ENCODE measurements around the gene GRM5.

The GRM5 gene

GRCh38 chr11:88508759-88509581, 556.8 kb downstream of the GRM5 start:
- Histone ChIP-seq H3K9me3 (ENCODE audit: control extremely low read depth in 1 of 5, control insufficient read depth in 4 of 5, insufficient read depth in 2 of 5, low read depth in 1 of 5, low read length in 4 of 5) (no peaks in the 10 kb centered on the region), H3K4me3 (ENCODE audit: control insufficient read depth in 1 of 7, extremely low read depth in 1 of 7, insufficient read depth in 4 of 7, low read depth in 2 of 7, low read length in 6 of 7) (peak overlapping the region; percentile 15 to 66 (median 55)), H3K27ac (ENCODE audit: insufficient read depth in 1 of 2, low read depth in 1 of 2, low read length in 2 of 2, poor library complexity in 1 of 2, severe bottlenecking in 2 of 2) (no peak overlapping the region), H3K4me1 (ENCODE audit: control extremely low read depth in 1 of 4, control insufficient read depth in 4 of 4, insufficient read depth in 4 of 4, low read length in 3 of 4) (peaks cover 0 to 14% (median 13%) of the 10 kb centered on the region in 4 experiments), H3K36me3 (ENCODE audit: control insufficient read depth in 4 of 4, insufficient read depth in 4 of 4, low read length in 3 of 4) (no peaks in the 10 kb centered on the region), H3K27me3 (replicated peaks in 2 of 5; ENCODE audit: control insufficient read depth in 4 of 5, insufficient read depth in 5 of 5, low read length in 4 of 5) (peaks cover 13 to 56% (median 31%) of the 10 kb centered on the region in 5 experiments)
- WGBS (ENCODE audit: insufficient coverage) = 4% methylated on average over 80 of the region's 84 CpGs
- CTCF ChIA-PET = no interaction called here
- POLR2A ChIA-PET = no interaction called here
- DNase-seq = peak; percentile 10 to 54 (median 34)

- ChIA-PET CTCF (no interaction called here), POLR2A (no interaction called here)
- WGBS (ENCODE audit: insufficient coverage) = 12% methylated on average over 13 of the region's 23 CpGs
- H3K4me1 ChIP-seq (ENCODE audit: control extremely low read depth in 1 of 4, control insufficient read depth in 4 of 4, insufficient read depth in 4 of 4, low read length in 3 of 4) = peaks cover 0 to 14% (median 13%) of the 10 kb centered on the region in 4 experiments
- H3K9me3 ChIP-seq (ENCODE audit: control extremely low read depth in 1 of 5, control insufficient read depth in 4 of 5, insufficient read depth in 2 of 5, low read depth in 1 of 5, low read length in 4 of 5) = no peaks in the 10 kb centered on the region
- peak in 2 of 3 donors; percentile 10 to 49 for DNase-seq
- H3K4me3 ChIP-seq (ENCODE audit: control insufficient read depth in 1 of 7, extremely low read depth in 1 of 7, insufficient read depth in 4 of 7, low read depth in 2 of 7, low read length in 6 of 7) = peak overlapping the region; percentile 15 to 66 (median 55)
- H3K27ac ChIP-seq (ENCODE audit: insufficient read depth in 1 of 2, low read depth in 1 of 2, low read length in 2 of 2, poor library complexity in 1 of 2, severe bottlenecking in 2 of 2) = no peak overlapping the region
- H3K36me3 ChIP-seq (ENCODE audit: control insufficient read depth in 4 of 4, insufficient read depth in 4 of 4, low read length in 3 of 4) = no peaks in the 10 kb centered on the region
- peaks cover 13 to 56% (median 31%) of the 10 kb centered on the region in 5 experiments for H3K27me3 ChIP-seq (replicated peaks in 2 of 5; ENCODE audit: control insufficient read depth in 4 of 5, insufficient read depth in 5 of 5, low read length in 4 of 5)
Measured at GRCh38 chr11:88508418-88508758, 557.4 kb downstream of the GRM5 start.

GRCh38 chr11:88507771-88508417, 557.9 kb downstream of the GRM5 start:
- POLR2A ChIA-PET = no interaction called here
- WGBS (ENCODE audit: insufficient coverage) = 72% methylated on average over 11 of the region's 11 CpGs
- Histone ChIP-seq H3K9me3 (ENCODE audit: control extremely low read depth in 1 of 5, control insufficient read depth in 4 of 5, insufficient read depth in 2 of 5, low read depth in 1 of 5, low read length in 4 of 5) (no peaks in the 10 kb centered on the region), H3K4me1 (ENCODE audit: control extremely low read depth in 1 of 4, control insufficient read depth in 4 of 4, insufficient read depth in 4 of 4, low read length in 3 of 4) (peaks cover 0 to 14% (median 13%) of the 10 kb centered on the region in 4 experiments), H3K27ac (ENCODE audit: insufficient read depth in 1 of 2, low read depth in 1 of 2, low read length in 2 of 2, poor library complexity in 1 of 2, severe bottlenecking in 2 of 2) (no peak overlapping the region), H3K27me3 (replicated peaks in 2 of 5; ENCODE audit: control insufficient read depth in 4 of 5, insufficient read depth in 5 of 5, low read length in 4 of 5) (peaks cover 13 to 56% (median 31%) of the 10 kb centered on the region in 5 experiments), H3K36me3 (ENCODE audit: control insufficient read depth in 4 of 4, insufficient read depth in 4 of 4, low read length in 3 of 4) (no peaks in the 10 kb centered on the region), H3K4me3 (ENCODE audit: control insufficient read depth in 1 of 7, extremely low read depth in 1 of 7, insufficient read depth in 4 of 7, low read depth in 2 of 7, low read length in 6 of 7) (peak overlapping the region in 3 of 7 experiments; percentile 43 to 66 (median 57))
- CTCF ChIA-PET = no interaction called here
- DNase-seq = peak in 1 of 3 donors; percentile 25

- Histone ChIP-seq H3K27me3 (replicated peaks in 2 of 5; ENCODE audit: control insufficient read depth in 4 of 5, insufficient read depth in 5 of 5, low read length in 4 of 5) (peaks cover 0 to 8% (median 5%) of the 10 kb centered on the region in 5 experiments), H3K36me3 (ENCODE audit: control insufficient read depth in 4 of 4, insufficient read depth in 4 of 4, low read length in 3 of 4) (no peaks in the 10 kb centered on the region), H3K4me3 (ENCODE audit: control insufficient read depth in 1 of 7, extremely low read depth in 1 of 7, insufficient read depth in 4 of 7, low read depth in 2 of 7, low read length in 6 of 7) (no peak overlapping the region), H3K27ac (ENCODE audit: insufficient read depth in 1 of 2, low read depth in 1 of 2, low read length in 2 of 2, poor library complexity in 1 of 2, severe bottlenecking in 2 of 2) (no peak overlapping the region), H3K9me3 (ENCODE audit: control extremely low read depth in 1 of 5, control insufficient read depth in 4 of 5, insufficient read depth in 2 of 5, low read depth in 1 of 5, low read length in 4 of 5) (no peaks in the 10 kb centered on the region), H3K4me1 (ENCODE audit: control extremely low read depth in 1 of 4, control insufficient read depth in 4 of 4, insufficient read depth in 4 of 4, low read length in 3 of 4) (no peaks in the 10 kb centered on the region)
- 100% methylated on average over 1 of the region's 2 CpGs for WGBS (ENCODE audit: insufficient coverage)
- POLR2A ChIA-PET = interaction anchor here (0.6 kb wide), 1 partner anchor 1226 kb away, joined by 3 read pairs; no protein-coding TSS in a partner anchor
- no peak for DNase-seq
- CTCF ChIA-PET = no interaction called here
Measured at GRCh38 chr11:88501541-88501940, 564.2 kb downstream of the GRM5 start.

GRCh38 chr11:88495836-88496235, 569.9 kb downstream of the GRM5 start:
- POLR2A ChIA-PET = no interaction called here
- WGBS (ENCODE audit: insufficient coverage) = no CpG with 5 or more reads among the region's 2 CpGs

GRCh38 chr11:88494848-88495247, 570.9 kb downstream of the GRM5 start:
- H3K4me3 ChIP-seq (ENCODE audit: control insufficient read depth in 1 of 7, extremely low read depth in 1 of 7, insufficient read depth in 4 of 7, low read depth in 2 of 7, low read length in 6 of 7) = no peak overlapping the region
- no peaks in the 10 kb centered on the region for H3K36me3 ChIP-seq (ENCODE audit: control insufficient read depth in 4 of 4, insufficient read depth in 4 of 4, low read length in 3 of 4)
- POLR2A ChIA-PET = no interaction called here
- DNase-seq = no peak
- H3K27ac ChIP-seq (ENCODE audit: insufficient read depth in 1 of 2, low read depth in 1 of 2, low read length in 2 of 2, poor library complexity in 1 of 2, severe bottlenecking in 2 of 2) = no peak overlapping the region
- WGBS (ENCODE audit: insufficient coverage) = 100% methylated on average over 1 of the region's 2 CpGs
- CTCF ChIA-PET = interaction anchor here (1.0 to 1.7 kb wide), 2 partner anchors 10 to 21 kb away, joined by 3 to 4 read pairs; no protein-coding TSS in a partner anchor
- no peaks in the 10 kb centered on the region for H3K4me1 ChIP-seq (ENCODE audit: control extremely low read depth in 1 of 4, control insufficient read depth in 4 of 4, insufficient read depth in 4 of 4, low read length in 3 of 4)
- H3K9me3 ChIP-seq (ENCODE audit: control extremely low read depth in 1 of 5, control insufficient read depth in 4 of 5, insufficient read depth in 2 of 5, low read depth in 1 of 5, low read length in 4 of 5) = no peaks in the 10 kb centered on the region
- H3K27me3 ChIP-seq (replicated peaks in 2 of 5; ENCODE audit: control insufficient read depth in 4 of 5, insufficient read depth in 5 of 5, low read length in 4 of 5) = no peaks in the 10 kb centered on the region

More at GRCh38 chr11:88495836-88496235, 569.9 kb downstream of the GRM5 start:
- no peaks in the 10 kb centered on the region for H3K4me1 ChIP-seq (ENCODE audit: control extremely low read depth in 1 of 4, control insufficient read depth in 4 of 4, insufficient read depth in 4 of 4, low read length in 3 of 4)
- no peaks in the 10 kb centered on the region for H3K9me3 ChIP-seq (ENCODE audit: control extremely low read depth in 1 of 5, control insufficient read depth in 4 of 5, insufficient read depth in 2 of 5, low read depth in 1 of 5, low read length in 4 of 5)
- no peaks in the 10 kb centered on the region for H3K27me3 ChIP-seq (replicated peaks in 2 of 5; ENCODE audit: control insufficient read depth in 4 of 5, insufficient read depth in 5 of 5, low read length in 4 of 5)
- H3K27ac ChIP-seq (ENCODE audit: insufficient read depth in 1 of 2, low read depth in 1 of 2, low read length in 2 of 2, poor library complexity in 1 of 2, severe bottlenecking in 2 of 2) = no peak overlapping the region
- H3K4me3 ChIP-seq (ENCODE audit: control insufficient read depth in 1 of 7, extremely low read depth in 1 of 7, insufficient read depth in 4 of 7, low read depth in 2 of 7, low read length in 6 of 7) = no peak overlapping the region
- H3K36me3 ChIP-seq (ENCODE audit: control insufficient read depth in 4 of 4, insufficient read depth in 4 of 4, low read length in 3 of 4) = no peaks in the 10 kb centered on the region
- no peak for DNase-seq
- CTCF ChIA-PET = interaction anchor here (1.1 kb wide), 1 partner anchor 10 kb away, joined by 5 read pairs; no protein-coding TSS in a partner anchor

- H3K9me3 ChIP-seq (ENCODE audit: control extremely low read depth in 1 of 5, control insufficient read depth in 4 of 5, insufficient read depth in 2 of 5, low read depth in 1 of 5, low read length in 4 of 5) = no peaks in the 10 kb centered on the region
- H3K4me3 ChIP-seq (ENCODE audit: control insufficient read depth in 1 of 7, extremely low read depth in 1 of 7, insufficient read depth in 4 of 7, low read depth in 2 of 7, low read length in 6 of 7) = no peak overlapping the region
- CTCF ChIA-PET = no interaction called here
- H3K36me3 ChIP-seq (ENCODE audit: control insufficient read depth in 4 of 4, insufficient read depth in 4 of 4, low read length in 3 of 4) = no peaks in the 10 kb centered on the region
- POLR2A ChIA-PET = no interaction called here
- DNase-seq = no peak
- H3K27me3 ChIP-seq (replicated peaks in 2 of 5; ENCODE audit: control insufficient read depth in 4 of 5, insufficient read depth in 5 of 5, low read length in 4 of 5) = no peaks in the 10 kb centered on the region
- H3K27ac ChIP-seq (ENCODE audit: insufficient read depth in 1 of 2, low read depth in 1 of 2, low read length in 2 of 2, poor library complexity in 1 of 2, severe bottlenecking in 2 of 2) = no peak overlapping the region
- no peaks in the 10 kb centered on the region for H3K4me1 ChIP-seq (ENCODE audit: control extremely low read depth in 1 of 4, control insufficient read depth in 4 of 4, insufficient read depth in 4 of 4, low read length in 3 of 4)
Measured at GRCh38 chr11:88491674-88492073, 574.1 kb downstream of the GRM5 start.

Data from common myeloid progenitor, CD34-positive (primary cell).